Measurements from ENCODE around the gene FUT4. TPM values are rescaled to one million over a fixed set of nuclear protein-coding genes. Genes with fewer than 3 reads are reported as not detected.

FUT4 gene
- total RNA-seq, 2 donors from 2014 or later, result 28.0 to 28.5 TPM

DNA sequence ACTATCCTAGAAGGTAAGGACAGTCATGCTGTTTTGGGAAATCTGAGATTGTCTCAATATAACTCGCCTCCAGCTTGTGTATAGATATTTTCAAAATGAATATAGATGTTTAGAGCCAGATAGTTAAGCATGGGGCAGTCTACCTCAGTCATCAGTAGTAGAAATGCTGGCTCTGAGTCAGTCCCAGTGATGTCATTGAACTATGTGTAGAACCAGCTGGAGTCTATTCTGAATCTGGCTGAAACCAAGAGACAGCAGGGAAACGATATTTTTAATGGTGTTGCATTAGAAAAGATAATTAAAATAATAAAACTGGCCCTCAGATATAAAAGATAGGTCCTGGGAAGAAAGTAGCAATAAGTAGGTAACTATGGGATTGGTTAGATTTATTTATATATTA, 49.3 kb downstream of the FUT4 start:
- no peak for DNase-seq
- intact Hi-C loops (cut with DNase I), result no loop called here
- Histone ChIP-seq H3K27ac (no peak overlapping the region), H3K4me3 (no peak overlapping the region), H3K4me1 (no peaks in the 10 kb centered on the region), H3K9me3 (no peaks in the 10 kb centered on the region), H3K27me3 (no peaks in the 10 kb centered on the region), H3K9ac (ENCODE audit: low read depth in 2 of 2, low read length in 2 of 2) (no peak overlapping the region), H3K36me3 (no peaks in the 10 kb centered on the region)
- no peak for TF ChIP-seq CTCF (IDR thresholded peaks at IDR 0.05)

DNA sequence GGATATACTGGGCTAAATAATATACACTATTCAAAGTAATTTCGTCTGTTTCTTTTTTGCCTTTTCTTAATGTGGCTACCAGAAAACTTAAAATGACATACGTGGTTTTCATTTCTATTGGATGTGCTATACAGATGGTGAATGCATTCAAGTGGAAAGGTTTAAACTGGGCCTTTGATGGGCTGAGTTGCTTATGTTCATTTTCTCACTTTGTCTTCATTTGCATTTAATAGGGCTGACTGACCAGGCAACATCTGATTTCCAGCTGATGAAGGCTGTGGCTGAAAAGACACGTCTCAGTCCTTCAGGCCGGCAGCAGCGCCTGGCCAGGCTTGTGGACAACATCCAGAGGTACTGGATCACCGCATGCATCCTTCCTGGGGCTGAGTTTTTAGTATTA, 51.4 kb downstream of the FUT4 start:
- Histone ChIP-seq H3K4me3 (no peak overlapping the region), H3K27ac (no peak overlapping the region), H3K9ac (ENCODE audit: low read depth in 2 of 2, low read length in 2 of 2) (no peak overlapping the region), H3K27me3 (no peaks in the 10 kb centered on the region), H3K36me3 (no peaks in the 10 kb centered on the region), H3K4me1 (no peaks in the 10 kb centered on the region), H3K9me3 (no peaks in the 10 kb centered on the region)
- intact Hi-C loops (cut with DNase I), result no loop called here
- no peak for TF ChIP-seq CTCF (IDR thresholded peaks at IDR 0.05)
- DNase-seq, result no peak

DNA sequence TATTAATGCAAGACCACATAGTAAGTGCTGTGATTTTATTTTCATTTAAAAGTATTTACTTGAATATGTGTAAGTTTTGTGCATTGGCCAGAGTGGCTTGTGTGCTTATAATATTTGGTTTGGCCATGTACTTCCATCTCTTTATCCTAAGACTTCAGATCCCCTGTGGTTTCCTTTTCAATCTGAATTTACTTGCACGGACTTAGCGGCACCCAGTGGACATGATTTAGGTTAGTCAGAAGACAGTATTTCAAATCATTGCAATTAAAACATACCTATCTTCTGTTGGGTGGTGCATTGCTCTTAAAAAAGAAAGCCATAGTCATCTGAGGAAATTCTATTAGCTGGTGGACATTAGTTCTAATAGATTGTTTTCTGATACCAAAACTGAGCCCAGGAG, 54.2 kb downstream of the FUT4 start:
- no peak overlapping the region for H3K9ac ChIP-seq (ENCODE audit: low read depth in 2 of 2, low read length in 2 of 2)
- no peaks in the 10 kb centered on the region for H3K36me3 ChIP-seq
- H3K4me3 ChIP-seq, result no peak overlapping the region
- no peak for TF ChIP-seq CTCF (IDR thresholded peaks at IDR 0.05)
- H3K9me3 ChIP-seq, result no peaks in the 10 kb centered on the region
- DNase-seq, result no peak
- H3K27me3 ChIP-seq, result no peaks in the 10 kb centered on the region
- intact Hi-C loops (cut with DNase I), result no loop called here
- no peak overlapping the region for H3K27ac ChIP-seq
- H3K4me1 ChIP-seq, result no peaks in the 10 kb centered on the region

Other genes starting within 250 kb of the FUT4 start
- gene IZUMO1R, start 239.3 kb upstream of the FUT4 start, total RNA-seq, result not detected
- gene GPR83, start 142.5 kb upstream of the FUT4 start, total RNA-seq, result under 1 TPM in 1 of 2 donors, not detected in 1; 0.13 TPM
- gene MRE11, start 50.1 kb upstream of the FUT4 start, total RNA-seq, result 10 to 100 TPM; 14.0 to 17.6 TPM
- gene ANKRD49, start 49.9 kb upstream of the FUT4 start, total RNA-seq, result 10 to 100 TPM; 10.7 to 14.6 TPM
- gene C11orf97, start 31.5 kb upstream of the FUT4 start, total RNA-seq, result not detected
- 1 to 10 TPM; 6.3 to 6.7 TPM for gene PIWIL4, start 23.4 kb downstream of the FUT4 start, total RNA-seq
- gene AMOTL1, start 224.4 kb downstream of the FUT4 start, total RNA-seq, result 10 to 100 TPM in 1 of 2 donors, 1 to 10 TPM in 1; 3.1 to 13.9 TPM

Data from colonic mucosa (tissue), 4 donors.